ENCODE data around the gene NRSN2. TPM values are rescaled to one million over a fixed set of nuclear protein-coding genes. Genes with fewer than 3 reads are reported as not detected.

Gene NRSN2
- total RNA-seq (2022): 8.2 and 8.4 TPM in 2 replicates
- percentile 37 among the genes with signal in this experiment for Bru-seq, nascent RNA
- BruChase-seq, experiment 1, labeled RNA remaining after a 6-hour chase: percentile 45 among the genes with signal in this experiment
- BruChase-seq, experiment 2, labeled RNA remaining after a 2-hour chase: percentile 37 among the genes with signal in this experiment
- long read RNA-seq, transcript NRSN2-202 (4 exons, 2,088 nt): major isoform, 5 of 9 reads
- long read RNA-seq, partial matches to known transcripts: 2 of 9 reads
- long read RNA-seq, other reads (novel, unspliced or antisense): 1 of 9 reads

- intact Hi-C loops (cut with micrococcal nuclease): no loop called here
- peak within 1 kb of the TSS; percentile 83 for H3K4me3 Mint-ChIP-seq (ENCODE audit: unreplicated experiment)
- POLR2A ChIA-PET: interaction anchor here (0.6 to 4.7 kb wide), 12 partner anchors 17 to 893 kb away, joined by 3 to 29 read pairs (median 4); partner anchors contain the start of genes SOX12 and TRIB3
- H3K9me3 Mint-ChIP-seq (ENCODE audit: unreplicated experiment): peaks cover 11% of the 10 kb centered on the region
- TF ChIP-seq, protein P1, sequence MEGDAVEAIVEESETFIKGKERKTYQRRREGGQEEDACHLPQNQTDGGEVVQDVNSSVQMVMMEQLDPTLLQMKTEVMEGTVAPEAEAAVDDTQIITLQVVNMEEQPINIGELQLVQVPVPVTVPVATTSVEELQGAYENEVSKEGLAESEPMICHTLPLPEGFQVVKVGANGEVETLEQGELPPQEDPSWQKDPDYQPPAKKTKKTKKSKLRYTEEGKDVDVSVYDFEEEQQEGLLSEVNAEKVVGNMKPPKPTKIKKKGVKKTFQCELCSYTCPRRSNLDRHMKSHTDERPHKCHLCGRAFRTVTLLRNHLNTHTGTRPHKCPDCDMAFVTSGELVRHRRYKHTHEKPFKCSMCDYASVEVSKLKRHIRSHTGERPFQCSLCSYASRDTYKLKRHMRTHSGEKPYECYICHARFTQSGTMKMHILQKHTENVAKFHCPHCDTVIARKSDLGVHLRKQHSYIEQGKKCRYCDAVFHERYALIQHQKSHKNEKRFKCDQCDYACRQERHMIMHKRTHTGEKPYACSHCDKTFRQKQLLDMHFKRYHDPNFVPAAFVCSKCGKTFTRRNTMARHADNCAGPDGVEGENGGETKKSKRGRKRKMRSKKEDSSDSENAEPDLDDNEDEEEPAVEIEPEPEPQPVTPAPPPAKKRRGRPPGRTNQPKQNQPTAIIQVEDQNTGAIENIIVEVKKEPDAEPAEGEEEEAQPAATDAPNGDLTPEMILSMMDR (IDR thresholded peaks at IDR 0.05; ENCODE audit: unreplicated experiment): no peak
- no TSS peak for BruUV-seq (replicated peaks)
- H3K36me3 Mint-ChIP-seq (ENCODE audit: insufficient read depth, unreplicated experiment): peaks cover under 1% of the 10 kb centered on the region
- CTCF ChIA-PET: interaction anchor here (0.6 to 4.9 kb wide), 4 partner anchors 8 to 84 kb away, joined by 3 to 32 read pairs (median 20); no protein-coding TSS in a partner anchor
- no peaks in the 10 kb centered on the region for H3K27me3 Mint-ChIP-seq (ENCODE audit: insufficient read depth, unreplicated experiment)
- peak within 1 kb of the TSS; percentile 78 for H3K27ac Mint-ChIP-seq (ENCODE audit: low read depth, unreplicated experiment)
- DNase-seq (ENCODE audit: unreplicated experiment): no peak
- H3K4me1 Mint-ChIP-seq (ENCODE audit: insufficient read depth, unreplicated experiment): peaks cover 16% of the 10 kb centered on the region
Measured at GRCh38 chr20:346640-347316, at the start of gene NRSN2. Gene NRSN2 (plus strand): TSS chr20:347111. CDS start chr20:349644, 2,533 bp downstream.

GRCh38 chr20:297925-298775 lies 48.8 kb upstream of the NRSN2 start:
- H3K36me3 Mint-ChIP-seq (ENCODE audit: insufficient read depth, unreplicated experiment): peaks cover 12% of the 10 kb centered on the region
- no peaks in the 10 kb centered on the region for H3K9me3 Mint-ChIP-seq (ENCODE audit: unreplicated experiment)
- CTCF ChIA-PET: interaction anchor here (1.2 to 4.2 kb wide), 8 partner anchors 10 to 64 kb away, joined by 3 to 18 read pairs (median 6); partner anchors contain the start of gene SOX12
- no TSS peak for BruUV-seq (replicated peaks)
- peak overlapping the region; percentile 99 for H3K27ac Mint-ChIP-seq (ENCODE audit: low read depth, unreplicated experiment)
- DNase-seq (ENCODE audit: unreplicated experiment): peak; percentile 61
- TF ChIP-seq, protein P1 (IDR thresholded peaks at IDR 0.05; ENCODE audit: unreplicated experiment): no peak
- intact Hi-C loops (cut with micrococcal nuclease): loop anchor here (1.0 kb wide), 1 partner anchor 26 kb away; no protein-coding TSS in a partner anchor
- H3K4me3 Mint-ChIP-seq (ENCODE audit: unreplicated experiment): peak overlapping the region; percentile 93
- H3K27me3 Mint-ChIP-seq (ENCODE audit: insufficient read depth, unreplicated experiment): no peaks in the 10 kb centered on the region
- H3K4me1 Mint-ChIP-seq (ENCODE audit: insufficient read depth, unreplicated experiment): peaks cover 33% of the 10 kb centered on the region
- POLR2A ChIA-PET: interaction anchor here (0.7 to 4.8 kb wide), 19 partner anchors 9 to 245 kb away, joined by 3 to 60 read pairs (median 3); partner anchors contain the start of gene TRIB3

DNA sequence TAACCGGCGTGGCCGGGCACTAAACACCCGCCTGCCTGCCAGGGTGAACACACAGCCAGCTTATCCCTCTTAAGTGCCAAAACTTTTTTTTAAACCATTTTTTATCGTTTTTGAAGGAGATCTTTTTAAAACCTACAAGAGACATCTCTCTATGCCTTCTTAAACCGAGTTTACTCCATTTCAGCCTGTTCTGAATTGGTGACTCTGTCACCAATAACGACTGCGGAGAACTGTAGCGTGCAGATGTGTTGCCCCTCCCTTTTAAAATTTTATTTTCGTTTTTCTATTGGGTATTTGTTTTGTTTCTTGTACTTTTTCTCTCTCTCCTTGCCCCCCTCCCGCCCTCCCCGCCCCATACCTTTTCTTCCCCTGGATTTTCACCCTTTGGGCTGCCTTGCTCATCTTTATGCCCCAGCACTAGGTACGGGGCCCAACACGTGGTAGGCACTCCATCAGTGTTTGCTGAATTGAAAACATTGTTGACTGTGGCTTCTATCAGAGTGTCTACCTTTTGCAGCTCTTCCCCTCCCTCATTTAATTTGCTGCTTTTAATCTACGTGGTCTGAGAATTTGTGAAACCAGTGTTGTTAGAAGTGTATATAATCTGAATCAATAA lies 48.0 kb upstream of the NRSN2 start:
- BruUV-seq (replicated peaks): no TSS peak
- TF ChIP-seq, protein P1 (IDR thresholded peaks at IDR 0.05; ENCODE audit: unreplicated experiment): no peak
- H3K4me3 Mint-ChIP-seq (ENCODE audit: unreplicated experiment): peak overlapping the region; percentile 93
- POLR2A ChIA-PET: interaction anchor here (0.7 to 4.8 kb wide), 19 partner anchors 10 to 440 kb away, joined by 3 to 60 read pairs (median 3); partner anchors contain the start of gene TRIB3
- peaks cover 12% of the 10 kb centered on the region for H3K36me3 Mint-ChIP-seq (ENCODE audit: insufficient read depth, unreplicated experiment)
- no peak for DNase-seq (ENCODE audit: unreplicated experiment)
- H3K4me1 Mint-ChIP-seq (ENCODE audit: insufficient read depth, unreplicated experiment): peaks cover 33% of the 10 kb centered on the region
- peak overlapping the region; percentile 87 for H3K27ac Mint-ChIP-seq (ENCODE audit: low read depth, unreplicated experiment)
- CTCF ChIA-PET: interaction anchor here (1.2 to 4.2 kb wide), 6 partner anchors 10 to 63 kb away, joined by 3 to 18 read pairs (median 6); partner anchors contain the start of gene SOX12
- H3K27me3 Mint-ChIP-seq (ENCODE audit: insufficient read depth, unreplicated experiment): no peaks in the 10 kb centered on the region
- intact Hi-C loops (cut with micrococcal nuclease): no loop called here
- H3K9me3 Mint-ChIP-seq (ENCODE audit: unreplicated experiment): no peaks in the 10 kb centered on the region

Measured in MCF 10A (cell line).